HEK293 (cell line): Measurements from ENCODE around the gene HOXA6.

Experiments
- CTCF ChIA-PET: fragments of 350-600 bp; formaldehyde crosslinking; extraction: SDS; loops from one replicate; lab custom pipeline; 2021; ENCODE audit warnings: antibody characterized with exemption; lab: Yijun Ruan, JAX
- POLR2A ChIA-PET: fragments of 300-600 bp; formaldehyde crosslinking; extraction: SDS; loops from one replicate; lab custom pipeline; 2020; ENCODE audit warnings: antibody characterized with exemption, inconsistent platforms; lab: Yijun Ruan, JAX
- H3K27ac ChIP-seq: fragments of 200-500 bp; sonication (Bioruptor generic); 2 replicates; pipeline ENCODE4 v1.5.1; 2014; ENCODE audit warnings: low read depth, low read length, control low read depth, inconsistent platforms; ENCODE audit errors: extremely low read depth
- H3K36me3 ChIP-seq, 2 experiments: fragments of 200-500 bp in 1 of 2; sonication (Bioruptor generic) in 1 of 2; 1 replicate in 1 of 2; 2 replicates in 1 of 2; pipeline ENCODE4 v1.5.1; 2014 to 2017; ENCODE audit warnings: inconsistent platforms in 2 of 2, low read length in 2 of 2; ENCODE audit not compliant: control insufficient read depth in 2 of 2, insufficient read depth in 1 of 2
- H3K4me1 ChIP-seq: fragments of 200-500 bp; sonication (Bioruptor generic); 2 replicates; pipeline ENCODE4 v1.5.1; 2014; ENCODE audit warnings: mild to moderate bottlenecking, low read length, inconsistent platforms; ENCODE audit not compliant: control insufficient read depth, insufficient read depth
- H3K4me3 ChIP-seq: 2 replicates; pipeline ENCODE4 v1.5.1; 2011; ENCODE audit warnings: low read depth, mild to moderate bottlenecking, control low read depth, low read length, moderate library complexity
- H3K9me3 ChIP-seq: fragments of 200-500 bp; sonication (Bioruptor generic); 2 replicates; pipeline ENCODE4 v1.5.1; 2014; ENCODE audit warnings: low read depth, low read length, inconsistent platforms; ENCODE audit not compliant: control insufficient read depth, insufficient read depth
- HOXA7 ChIP-seq: sonication (generic); formaldehyde crosslinking; IDR thresholded peaks from 2 replicates; pipeline ENCODE4 v1.8.1; 2022; ENCODE audit warnings: missing genetic modification reagents, borderline replicate concordance
- KLF10 ChIP-seq: fragments of 450-650 bp; IDR thresholded peaks from 2 replicates; pipeline ENCODE4 v1.5.1; 2018; ENCODE audit warnings: missing biosample characterization, mild to moderate bottlenecking, missing genetic modification characterization
- SCRT2 ChIP-seq: fragments of 450-650 bp; formaldehyde crosslinking; IDR thresholded peaks from 2 replicates; pipeline ENCODE4 v1.5.1; 2016; ENCODE audit warnings: missing biosample characterization, missing genetic modification characterization
- WT1 ChIP-seq: fragments of 450-650 bp; formaldehyde crosslinking; IDR thresholded peaks from 2 replicates; pipeline ENCODE4 v1.5.1; 2016; ENCODE audit warnings: missing biosample characterization, missing genetic modification characterization
- ZBTB1 ChIP-seq: fragments of 450-650 bp; formaldehyde crosslinking; IDR thresholded peaks from 2 replicates; pipeline ENCODE4 v1.5.1; 2016; ENCODE audit warnings: missing biosample characterization, missing genetic modification characterization
- ZBTB20 ChIP-seq: fragments of 450-650 bp; formaldehyde crosslinking; IDR thresholded peaks from 2 replicates; pipeline ENCODE4 v1.5.1; 2016; ENCODE audit warnings: missing biosample characterization, missing genetic modification characterization
- ZFHX2 ChIP-seq: fragments of 450-650 bp; formaldehyde crosslinking; conservative IDR thresholded peaks from 2 replicates; pipeline ENCODE4 v1.5.1; 2016; ENCODE audit warnings: missing biosample characterization, missing genetic modification characterization
- ZNF274 ChIP-seq, 2 experiments: fragments of 200-500 bp in 1 of 2; fragments of 450-650 bp in 1 of 2; sonication (Bioruptor generic) in 1 of 2; formaldehyde crosslinking in 1 of 2; IDR thresholded peaks; 2 replicates each; pipeline versions ENCODE4 v1.5.1 to v1.6.1; 2014 to 2016; ENCODE audit warnings: borderline replicate concordance in 1 of 2, inconsistent platforms in 1 of 2, low read length in 1 of 2, missing biosample characterization in 1 of 2, missing genetic modification characterization in 1 of 2
- ZNF664 ChIP-seq: fragments of 450-650 bp; formaldehyde crosslinking; IDR thresholded peaks from 2 replicates; pipeline ENCODE4 v1.5.1; 2016; ENCODE audit warnings: missing biosample characterization, missing genetic modification characterization
- TF ChIP-seq, protein P1 (sequence below): fragments of 450-650 bp; formaldehyde crosslinking; IDR thresholded peaks from 2 replicates; pipeline ENCODE4 v1.5.1; 2016; ENCODE audit warnings: missing biosample characterization, missing genetic modification characterization
- TF ChIP-seq, protein P2 (sequence below): fragments of 450-650 bp; formaldehyde crosslinking; IDR thresholded peaks from 2 replicates; pipeline ENCODE4 v1.5.1; 2017; ENCODE audit warnings: missing biosample characterization, missing genetic modification characterization
- TF ChIP-seq, protein P3 (sequence below): fragments of 450-650 bp; formaldehyde crosslinking; conservative IDR thresholded peaks from 2 replicates; pipeline ENCODE4 v1.5.1; 2016; ENCODE audit warnings: low read depth, missing biosample characterization, missing genetic modification characterization
- TF ChIP-seq, protein P4 (sequence below): fragments of 450-650 bp; formaldehyde crosslinking; IDR thresholded peaks from 2 replicates; pipeline ENCODE4 v1.5.1; 2017; ENCODE audit warnings: missing biosample characterization, missing genetic modification characterization

Gene HOXA6

DNA sequence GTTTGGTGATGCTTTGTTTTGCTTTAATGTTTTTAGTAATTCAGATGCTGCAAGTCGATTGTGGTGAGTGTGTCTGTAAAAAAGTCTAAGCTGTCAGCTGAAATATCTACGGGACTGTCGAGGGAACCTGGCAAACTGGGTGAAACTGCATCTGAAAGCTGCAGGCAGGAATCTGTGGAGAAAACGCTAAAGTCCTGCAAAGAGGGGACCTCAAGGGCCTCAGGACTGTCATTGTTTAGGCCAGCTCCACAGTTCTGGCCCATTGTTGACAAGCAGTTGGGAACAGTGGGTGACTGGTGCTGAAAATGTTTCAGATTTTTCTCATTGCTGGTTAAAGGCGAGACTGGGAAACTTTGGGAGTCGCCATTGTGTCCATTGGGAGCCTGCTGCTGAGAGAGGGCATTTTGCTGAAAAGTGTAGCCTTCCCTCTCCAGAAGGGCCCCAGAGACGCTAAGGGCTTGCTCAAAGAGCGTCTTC is 46.8 kb downstream of the HOXA6 start:
- TF ChIP-seq WT1, result no peak
- TF ChIP-seq SCRT2, result no peak
- TF ChIP-seq ZNF274 (IDR thresholded peaks at IDR 0.05; ENCODE audit: low read length), result no peak
- no peak for TF ChIP-seq ZNF274 (tag by site-specific recombination; IDR thresholded peaks at IDR 0.05; ENCODE audit: borderline replicate concordance)
- no peak for TF ChIP-seq HOXA7 (CRISPR knock-in tag)
- peak; percentile 37; the same call in 1 of the 2 replicates for TF ChIP-seq ZBTB20
- H3K4me3 ChIP-seq, result no peak overlapping the region
- H3K9me3 ChIP-seq, result no peaks in the 10 kb centered on the region
- POLR2A ChIA-PET, result interaction anchor here (1.2 kb wide), 1 partner anchor 31 kb away, joined by 4 read pairs; no protein-coding TSS in a partner anchor
- H3K36me3 ChIP-seq, result peaks cover 12 to 28% of the 10 kb centered on the region in 2 experiments
- peaks cover 7% of the 10 kb centered on the region; the same call in 1 of the 2 replicates for H3K4me1 ChIP-seq
- no peak overlapping the region for H3K27ac ChIP-seq
- CTCF ChIA-PET, result interaction anchor here (0.9 kb wide), 1 partner anchor 43 kb away, joined by 3 read pairs; the partner anchor contains the start of gene HOXA5

DNA sequence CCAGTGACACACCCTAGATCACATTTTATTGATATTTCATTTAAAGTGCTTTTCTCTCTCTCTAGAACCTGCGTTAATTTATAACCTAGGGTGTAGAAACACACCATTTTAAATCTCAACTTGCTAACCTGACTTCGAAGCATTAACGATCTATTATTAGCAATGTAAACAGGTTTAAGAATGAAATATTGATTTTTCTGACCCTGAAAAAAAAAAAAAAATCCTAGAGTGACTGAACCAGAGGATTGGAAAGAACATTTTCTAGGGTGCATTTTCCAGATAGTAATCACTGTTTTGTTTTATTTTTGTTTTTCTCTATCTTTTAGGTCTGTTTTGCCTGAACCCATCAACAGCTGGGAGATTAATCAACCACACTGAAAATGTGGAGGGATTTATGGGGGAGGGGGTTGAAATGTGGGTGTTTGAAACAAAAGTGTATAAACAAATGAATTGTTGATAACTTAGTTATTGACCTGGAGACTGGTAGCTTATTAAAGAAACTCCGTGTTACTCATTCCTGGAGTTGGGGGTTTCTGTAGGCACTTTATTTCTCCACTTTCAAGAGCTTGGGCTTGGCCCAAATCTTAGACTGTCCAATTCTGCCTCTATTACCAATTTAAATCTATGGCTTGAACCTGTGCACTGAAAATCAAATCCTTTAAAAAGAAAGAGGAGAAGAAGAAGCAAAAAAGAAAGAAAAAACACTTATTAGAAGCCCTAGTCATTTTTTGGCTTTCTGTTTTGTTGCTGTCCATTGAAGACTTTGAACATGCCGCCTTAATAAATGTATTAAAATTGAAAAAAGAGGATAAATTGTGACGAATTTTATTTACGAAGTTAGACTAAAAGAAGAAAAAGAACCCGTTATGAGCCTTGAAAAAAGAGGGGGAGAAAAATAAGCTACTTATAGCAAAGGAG is 47.9 kb downstream of the HOXA6 start:
- POLR2A ChIA-PET, result interaction anchor here (1.2 to 4.3 kb wide), 2 partner anchors 10 to 31 kb away, joined by 3 to 31 read pairs; partner anchors contain the start of gene HOXA4
- Histone ChIP-seq H3K4me1 (peaks cover 12% of the 10 kb centered on the region), H3K27ac (no peak overlapping the region), H3K36me3 (peaks cover 12 to 28% of the 10 kb centered on the region in 2 experiments), H3K4me3 (no peak overlapping the region), H3K9me3 (no peaks in the 10 kb centered on the region)
- no peak for TF ChIP-seq ZBTB1 (tag by site-specific recombination)
- TF ChIP-seq, protein P1, sequence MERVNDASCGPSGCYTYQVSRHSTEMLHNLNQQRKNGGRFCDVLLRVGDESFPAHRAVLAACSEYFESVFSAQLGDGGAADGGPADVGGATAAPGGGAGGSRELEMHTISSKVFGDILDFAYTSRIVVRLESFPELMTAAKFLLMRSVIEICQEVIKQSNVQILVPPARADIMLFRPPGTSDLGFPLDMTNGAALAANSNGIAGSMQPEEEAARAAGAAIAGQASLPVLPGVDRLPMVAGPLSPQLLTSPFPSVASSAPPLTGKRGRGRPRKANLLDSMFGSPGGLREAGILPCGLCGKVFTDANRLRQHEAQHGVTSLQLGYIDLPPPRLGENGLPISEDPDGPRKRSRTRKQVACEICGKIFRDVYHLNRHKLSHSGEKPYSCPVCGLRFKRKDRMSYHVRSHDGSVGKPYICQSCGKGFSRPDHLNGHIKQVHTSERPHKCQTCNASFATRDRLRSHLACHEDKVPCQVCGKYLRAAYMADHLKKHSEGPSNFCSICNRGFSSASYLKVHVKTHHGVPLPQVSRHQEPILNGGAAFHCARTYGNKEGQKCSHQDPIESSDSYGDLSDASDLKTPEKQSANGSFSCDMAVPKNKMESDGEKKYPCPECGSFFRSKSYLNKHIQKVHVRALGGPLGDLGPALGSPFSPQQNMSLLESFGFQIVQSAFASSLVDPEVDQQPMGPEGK, result no peak
- TF ChIP-seq, protein P2, sequence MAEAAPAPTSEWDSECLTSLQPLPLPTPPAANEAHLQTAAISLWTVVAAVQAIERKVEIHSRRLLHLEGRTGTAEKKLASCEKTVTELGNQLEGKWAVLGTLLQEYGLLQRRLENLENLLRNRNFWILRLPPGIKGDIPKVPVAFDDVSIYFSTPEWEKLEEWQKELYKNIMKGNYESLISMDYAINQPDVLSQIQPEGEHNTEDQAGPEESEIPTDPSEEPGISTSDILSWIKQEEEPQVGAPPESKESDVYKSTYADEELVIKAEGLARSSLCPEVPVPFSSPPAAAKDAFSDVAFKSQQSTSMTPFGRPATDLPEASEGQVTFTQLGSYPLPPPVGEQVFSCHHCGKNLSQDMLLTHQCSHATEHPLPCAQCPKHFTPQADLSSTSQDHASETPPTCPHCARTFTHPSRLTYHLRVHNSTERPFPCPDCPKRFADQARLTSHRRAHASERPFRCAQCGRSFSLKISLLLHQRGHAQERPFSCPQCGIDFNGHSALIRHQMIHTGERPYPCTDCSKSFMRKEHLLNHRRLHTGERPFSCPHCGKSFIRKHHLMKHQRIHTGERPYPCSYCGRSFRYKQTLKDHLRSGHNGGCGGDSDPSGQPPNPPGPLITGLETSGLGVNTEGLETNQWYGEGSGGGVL (tag by site-specific recombination), result 0 out of 2 replicates have a peak, but pooled peaks have one; percentile 21
- TF ChIP-seq ZFHX2 (tag by site-specific recombination), result peak; percentile 20; the same call in 1 of the 2 replicates
- TF ChIP-seq, protein P3, sequence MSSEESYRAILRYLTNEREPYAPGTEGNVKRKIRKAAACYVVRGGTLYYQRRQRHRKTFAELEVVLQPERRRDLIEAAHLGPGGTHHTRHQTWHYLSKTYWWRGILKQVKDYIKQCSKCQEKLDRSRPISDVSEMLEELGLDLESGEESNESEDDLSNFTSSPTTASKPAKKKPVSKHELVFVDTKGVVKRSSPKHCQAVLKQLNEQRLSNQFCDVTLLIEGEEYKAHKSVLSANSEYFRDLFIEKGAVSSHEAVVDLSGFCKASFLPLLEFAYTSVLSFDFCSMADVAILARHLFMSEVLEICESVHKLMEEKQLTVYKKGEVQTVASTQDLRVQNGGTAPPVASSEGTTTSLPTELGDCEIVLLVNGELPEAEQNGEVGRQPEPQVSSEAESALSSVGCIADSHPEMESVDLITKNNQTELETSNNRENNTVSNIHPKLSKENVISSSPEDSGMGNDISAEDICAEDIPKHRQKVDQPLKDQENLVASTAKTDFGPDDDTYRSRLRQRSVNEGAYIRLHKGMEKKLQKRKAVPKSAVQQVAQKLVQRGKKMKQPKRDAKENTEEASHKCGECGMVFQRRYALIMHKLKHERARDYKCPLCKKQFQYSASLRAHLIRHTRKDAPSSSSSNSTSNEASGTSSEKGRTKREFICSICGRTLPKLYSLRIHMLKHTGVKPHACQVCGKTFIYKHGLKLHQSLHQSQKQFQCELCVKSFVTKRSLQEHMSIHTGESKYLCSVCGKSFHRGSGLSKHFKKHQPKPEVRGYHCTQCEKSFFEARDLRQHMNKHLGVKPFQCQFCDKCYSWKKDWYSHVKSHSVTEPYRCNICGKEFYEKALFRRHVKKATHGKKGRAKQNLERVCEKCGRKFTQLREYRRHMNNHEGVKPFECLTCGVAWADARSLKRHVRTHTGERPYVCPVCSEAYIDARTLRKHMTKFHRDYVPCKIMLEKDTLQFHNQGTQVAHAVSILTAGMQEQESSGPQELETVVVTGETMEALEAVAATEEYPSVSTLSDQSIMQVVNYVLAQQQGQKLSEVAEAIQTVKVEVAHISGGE (tag by site-specific recombination), result no peak
- TF ChIP-seq, protein P4, sequence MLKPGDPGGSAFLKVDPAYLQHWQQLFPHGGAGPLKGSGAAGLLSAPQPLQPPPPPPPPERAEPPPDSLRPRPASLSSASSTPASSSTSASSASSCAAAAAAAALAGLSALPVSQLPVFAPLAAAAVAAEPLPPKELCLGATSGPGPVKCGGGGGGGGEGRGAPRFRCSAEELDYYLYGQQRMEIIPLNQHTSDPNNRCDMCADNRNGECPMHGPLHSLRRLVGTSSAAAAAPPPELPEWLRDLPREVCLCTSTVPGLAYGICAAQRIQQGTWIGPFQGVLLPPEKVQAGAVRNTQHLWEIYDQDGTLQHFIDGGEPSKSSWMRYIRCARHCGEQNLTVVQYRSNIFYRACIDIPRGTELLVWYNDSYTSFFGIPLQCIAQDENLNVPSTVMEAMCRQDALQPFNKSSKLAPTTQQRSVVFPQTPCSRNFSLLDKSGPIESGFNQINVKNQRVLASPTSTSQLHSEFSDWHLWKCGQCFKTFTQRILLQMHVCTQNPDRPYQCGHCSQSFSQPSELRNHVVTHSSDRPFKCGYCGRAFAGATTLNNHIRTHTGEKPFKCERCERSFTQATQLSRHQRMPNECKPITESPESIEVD (tag by site-specific recombination), result peak; percentile 27
- no peak for TF ChIP-seq KLF10 (tag by site-specific recombination)
- peak; percentile 71; the same call in 1 of the 2 replicates for TF ChIP-seq ZNF664
- peak; percentile 18 for TF ChIP-seq SCRT2
- CTCF ChIA-PET, result interaction anchor here (0.9 to 1.3 kb wide), 3 partner anchors 44 to 50 kb away, joined by 3 to 5 read pairs (median 3); partner anchors contain the start of gene HOXA5
